HG03108 (cell line): ENCODE measurements around the gene CCDC148.

Source experiments
- ATAC-seq: cut with Tn5 transposase; IDR thresholded peaks from one replicate; pipeline ENCODE4 v1.9.1; 2021; ENCODE audit warnings: moderate library complexity; ENCODE audit not compliant: unreplicated experiment

The CCDC148 gene

DNA sequence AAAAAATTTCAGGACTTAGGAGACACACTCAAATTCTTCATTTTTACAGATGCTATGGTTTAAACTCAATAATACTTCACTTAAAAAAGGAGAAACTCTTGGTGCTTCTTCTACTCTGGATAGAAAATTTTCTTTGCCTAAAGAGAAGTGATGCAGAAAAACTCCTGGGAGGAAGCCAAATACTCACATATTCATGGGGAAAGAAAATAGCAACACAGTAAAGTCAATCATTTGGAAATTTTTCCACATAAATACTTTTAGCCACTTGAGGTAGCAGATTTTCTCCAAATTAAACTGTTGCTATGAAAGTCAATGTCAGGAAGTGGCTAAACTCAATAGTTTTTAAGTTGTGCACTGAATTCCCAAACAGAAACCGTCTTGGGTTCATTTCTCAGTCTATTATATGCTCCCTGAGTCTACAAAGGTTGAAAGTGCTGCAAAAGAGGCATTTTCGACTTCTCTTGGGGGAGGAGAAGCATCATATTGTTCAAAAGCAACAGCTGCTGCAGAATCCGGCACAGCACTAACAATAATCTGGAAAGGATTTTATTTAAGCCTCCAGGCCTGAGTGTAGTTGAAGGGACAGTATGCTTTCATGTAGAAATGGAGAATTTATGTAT is 273.8 kb downstream of the CCDC148 start:
- no peak for ATAC-seq

DNA sequence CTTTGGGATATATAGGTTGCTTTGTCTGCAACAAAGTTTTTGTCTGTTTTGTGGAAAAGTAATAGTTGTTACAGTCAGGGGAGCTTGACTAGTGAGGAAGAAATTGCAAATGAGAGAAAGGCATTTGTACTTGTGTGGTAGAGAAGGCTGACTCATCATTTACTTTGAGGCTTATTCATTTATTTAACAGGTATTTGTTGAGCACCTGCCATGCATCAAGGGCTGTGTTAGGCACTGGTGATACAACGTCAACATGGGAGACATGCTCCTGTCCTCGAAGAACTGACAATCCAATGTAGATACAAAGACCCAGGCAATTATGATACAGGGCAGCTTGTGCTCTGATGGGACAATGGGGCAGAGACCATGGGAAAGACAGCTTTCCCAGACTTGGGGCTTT is 275.4 kb downstream of the CCDC148 start:
- ATAC-seq = no peak

DNA sequence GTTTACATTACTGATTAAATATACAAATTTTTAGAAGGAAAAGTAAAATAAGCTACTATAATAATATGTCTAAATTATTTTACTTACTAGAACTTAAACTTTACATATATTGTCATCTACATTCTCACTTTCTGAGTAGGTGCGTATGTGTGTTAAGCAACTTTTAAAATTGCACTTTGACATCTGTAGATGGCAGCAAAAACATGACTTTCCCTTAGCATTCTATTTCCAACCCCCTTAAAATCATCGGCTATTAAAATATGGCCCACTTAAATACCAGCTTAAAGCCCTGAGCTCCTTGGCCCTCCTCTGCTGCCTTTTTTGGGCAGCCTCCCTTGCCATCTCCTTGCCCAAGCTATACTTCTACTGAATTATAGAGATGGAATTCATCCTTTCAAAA is 276.9 kb downstream of the CCDC148 start:
- ATAC-seq = no peak

DNA sequence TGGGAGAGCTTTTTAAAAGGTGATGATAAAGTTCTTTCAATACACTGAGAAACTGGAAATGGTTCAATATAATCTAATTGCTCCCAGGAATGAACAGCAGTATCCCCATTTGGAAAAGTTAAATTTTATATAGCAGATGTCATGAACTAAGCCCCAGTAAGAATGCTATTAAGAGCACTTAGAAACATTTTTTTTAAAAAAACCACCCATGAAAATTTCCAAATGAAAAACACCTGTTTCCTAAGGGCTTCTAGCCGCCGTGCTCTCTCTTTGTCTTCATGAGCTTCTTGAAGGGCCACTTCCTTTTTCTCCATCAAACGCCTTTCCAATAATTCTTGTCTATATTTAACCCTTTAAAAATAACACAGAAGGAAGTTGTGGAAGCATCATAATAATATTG is 277.9 kb downstream of the CCDC148 start:
- ATAC-seq = no peak

DNA sequence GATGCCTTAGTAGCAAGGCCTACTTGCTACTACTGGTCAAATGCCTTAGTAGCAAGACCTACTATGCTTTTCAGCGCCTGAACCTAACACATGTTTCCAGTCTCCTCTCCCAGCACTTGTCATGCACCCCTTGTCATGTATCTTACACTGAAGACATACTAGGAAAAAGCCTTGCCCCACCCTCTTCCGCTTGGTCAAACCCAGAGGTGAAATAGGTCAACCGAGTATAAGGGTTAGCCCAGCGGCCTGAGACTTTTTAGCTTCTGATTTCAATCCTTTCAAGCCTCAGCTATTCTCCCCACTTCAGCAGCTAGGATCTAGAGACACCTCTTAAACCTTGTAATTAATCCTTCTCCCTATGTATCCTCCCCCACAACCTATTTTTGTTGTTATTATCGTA is 281.6 kb downstream of the CCDC148 start:
- no peak for ATAC-seq

DNA sequence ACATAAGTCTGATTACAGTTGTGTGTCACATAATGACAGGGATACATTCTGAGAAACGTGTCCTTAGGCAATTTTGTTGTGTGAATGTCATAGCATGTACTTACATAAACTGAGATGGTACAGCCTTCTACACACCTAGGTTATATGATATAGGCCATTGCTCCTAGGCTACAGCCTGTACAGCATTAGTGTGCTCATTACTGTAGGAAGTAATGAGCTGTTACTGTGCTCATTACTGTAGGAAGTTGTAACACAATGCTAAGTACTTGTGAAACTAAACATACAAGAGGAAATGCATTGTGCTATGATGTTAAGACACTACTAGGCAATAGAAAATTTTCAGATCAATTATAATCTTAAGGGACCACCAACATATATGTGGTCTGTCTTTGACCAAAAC is 282.1 kb downstream of the CCDC148 start:
- ATAC-seq = no peak

DNA sequence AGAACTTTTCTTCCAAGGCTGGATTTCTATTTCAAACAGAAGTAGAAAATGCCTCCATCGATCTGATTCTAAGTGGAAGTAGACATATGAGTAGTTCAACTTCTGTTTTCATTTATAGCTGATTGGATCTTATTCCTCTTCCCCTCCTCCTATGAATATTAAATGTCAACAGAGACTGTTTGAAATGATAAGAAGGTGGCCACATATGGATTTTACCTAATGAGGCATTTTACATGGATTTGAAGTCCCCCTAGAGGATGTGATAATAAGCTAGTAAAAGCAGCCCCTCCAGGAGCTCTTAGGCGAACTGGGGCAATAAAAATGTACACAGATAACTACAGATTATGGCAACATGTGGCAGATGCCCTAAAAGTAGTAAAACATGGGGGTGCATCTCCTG is 283.8 kb downstream of the CCDC148 start:
- ATAC-seq = no peak

DNA sequence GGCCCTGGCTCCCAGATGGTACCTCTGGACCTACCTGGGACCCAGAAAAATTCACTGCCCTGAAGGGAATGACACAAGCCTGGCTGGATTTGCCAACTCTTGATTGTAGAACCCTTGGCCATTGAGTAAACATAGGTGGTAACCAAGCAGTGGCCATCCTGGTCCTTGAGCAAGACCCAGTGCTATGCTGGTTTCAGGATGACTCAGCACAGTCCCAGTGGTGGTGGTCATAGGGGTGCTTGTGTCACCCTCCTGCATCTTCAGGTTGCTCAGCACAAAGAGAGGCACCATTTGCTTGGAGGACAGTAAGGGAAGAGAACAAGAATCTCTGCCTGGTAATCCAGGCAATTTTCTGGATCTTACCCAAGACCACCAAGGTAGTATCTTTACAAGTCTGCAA is 302.0 kb downstream of the CCDC148 start:
- no peak for ATAC-seq

DNA sequence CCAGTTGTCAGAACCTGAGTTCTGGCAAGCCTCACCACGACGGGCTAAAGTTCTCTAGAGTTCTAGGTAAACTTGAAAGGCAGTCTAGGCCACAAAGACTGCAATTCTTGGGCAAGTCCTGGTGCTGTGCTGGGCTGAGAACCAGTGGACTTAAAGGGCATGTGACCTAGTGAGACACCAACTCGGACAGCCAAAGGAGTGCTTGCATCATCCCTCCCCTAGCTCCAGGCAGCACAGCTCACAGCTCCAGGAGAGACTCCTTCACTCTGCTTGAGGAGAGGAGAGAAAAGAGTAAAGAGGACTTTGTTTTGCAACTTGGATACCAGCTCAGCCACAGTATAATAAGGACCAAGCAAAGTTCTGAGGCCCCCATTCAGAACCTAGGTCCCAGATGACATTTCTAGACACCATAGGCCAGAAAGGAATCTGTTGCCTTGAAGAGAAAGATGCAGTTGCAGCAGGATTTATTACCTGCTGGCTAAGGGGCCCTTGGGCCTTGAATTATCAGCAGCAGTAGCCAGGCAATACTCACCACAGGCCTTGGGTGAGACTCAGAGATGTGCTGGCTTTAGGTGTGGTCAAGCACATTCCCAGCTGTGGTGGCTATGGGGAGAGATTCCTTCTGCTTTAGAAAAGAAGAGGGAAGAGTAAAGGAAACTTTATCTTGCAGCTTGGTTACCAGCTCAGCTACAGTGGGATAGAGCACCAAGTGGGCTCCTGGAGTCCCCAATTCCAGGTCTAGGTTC is 303.1 kb downstream of the CCDC148 start:
- ATAC-seq = no peak

DNA sequence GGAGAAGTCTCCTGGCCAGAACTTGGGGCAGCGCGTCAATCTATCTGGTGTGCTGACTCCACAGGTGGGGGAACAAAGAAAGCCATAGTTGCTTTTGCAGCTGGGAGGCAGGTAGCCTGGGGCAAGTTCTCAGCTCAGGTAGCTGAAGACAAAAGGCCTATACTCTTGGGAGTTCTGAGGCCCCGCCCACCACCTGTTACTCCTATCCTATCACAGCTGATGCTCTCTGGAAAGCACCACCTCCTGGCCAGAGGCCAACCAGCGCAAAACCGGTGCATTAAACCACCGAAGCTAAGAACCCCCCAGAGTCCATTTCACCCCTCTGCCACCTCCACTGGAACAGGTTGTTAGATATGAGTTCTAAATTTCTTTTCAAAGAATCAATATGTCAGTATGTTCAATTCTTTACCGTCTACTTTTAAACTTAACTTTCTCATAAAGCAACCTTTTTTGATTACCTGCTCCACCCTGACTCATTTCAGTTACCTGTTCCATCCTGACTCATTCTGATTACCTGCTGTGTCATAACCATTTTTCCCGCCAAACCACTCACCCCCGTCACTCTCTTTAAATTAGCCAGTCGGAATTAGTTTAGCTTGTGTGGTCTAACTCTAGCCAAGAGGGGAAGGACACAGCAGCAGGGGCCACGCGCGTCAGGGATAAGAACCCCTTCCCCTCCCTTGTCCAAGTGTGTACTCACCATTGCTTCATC is 311.5 kb downstream of the CCDC148 start:
- ATAC-seq = no peak

DNA sequence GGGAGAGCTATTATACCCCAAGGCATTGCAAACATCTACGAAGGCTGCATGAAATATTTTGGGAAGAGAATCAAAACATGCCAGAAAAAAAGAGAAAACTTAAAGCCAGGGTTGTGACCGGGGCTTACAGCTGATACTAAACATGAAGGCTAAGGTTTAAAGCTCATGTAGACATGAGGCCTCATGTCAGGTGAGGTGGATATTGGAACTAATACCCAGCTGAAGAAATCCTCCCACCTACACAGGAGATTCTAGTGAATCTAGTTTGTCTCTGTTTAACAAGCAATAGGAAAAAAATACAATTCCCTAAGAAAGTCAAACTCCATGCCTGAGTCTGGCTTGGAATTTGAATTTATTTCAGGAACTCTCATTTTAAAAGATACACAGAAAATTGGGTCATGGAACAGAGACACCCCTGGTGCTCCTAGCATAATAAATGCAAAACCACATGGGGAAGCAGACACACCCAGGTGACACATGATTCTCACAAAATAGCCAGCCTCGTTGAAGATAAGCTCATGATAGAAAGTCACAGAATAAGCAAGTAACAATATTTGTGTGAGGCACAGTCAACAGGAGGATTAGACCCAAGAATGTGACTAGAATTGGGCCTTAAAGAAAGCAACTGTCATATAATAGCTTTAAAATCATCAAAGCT is 312.7 kb downstream of the CCDC148 start:
- no peak for ATAC-seq

DNA sequence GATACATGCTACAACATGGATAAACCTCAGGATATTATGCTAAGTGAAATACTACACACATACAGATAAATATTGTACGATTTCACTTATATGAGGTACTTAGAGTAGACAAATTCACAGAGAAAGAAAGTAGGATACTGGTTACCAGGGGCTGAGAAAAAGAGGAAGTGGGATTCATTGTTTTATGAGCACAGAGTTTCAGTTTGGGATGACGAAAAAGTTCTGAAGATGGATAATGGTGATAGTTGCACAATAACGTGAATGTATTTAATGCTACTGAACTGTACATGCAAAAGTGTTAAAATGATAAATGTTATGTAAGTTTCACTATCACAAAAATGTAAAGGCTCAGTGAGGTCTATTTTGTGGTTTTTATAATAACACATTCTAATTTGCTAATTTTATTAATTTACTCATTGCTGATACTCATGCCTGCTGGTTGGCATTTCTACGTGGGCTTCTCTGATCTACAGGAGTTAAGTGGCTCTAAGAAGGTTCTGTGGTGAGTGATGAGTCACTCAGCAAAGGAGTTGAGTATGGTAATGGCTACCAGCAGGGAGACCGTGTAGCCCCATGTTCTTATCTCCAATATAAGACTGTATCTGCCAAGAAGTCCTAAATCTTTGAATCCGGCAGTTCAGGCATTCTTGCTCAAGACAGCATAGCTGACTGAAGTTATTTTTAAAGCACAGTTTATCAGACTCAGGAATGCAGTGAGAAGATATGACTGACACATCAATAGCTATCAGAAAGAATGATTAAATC is 313.8 kb downstream of the CCDC148 start:
- ATAC-seq = no peak

DNA sequence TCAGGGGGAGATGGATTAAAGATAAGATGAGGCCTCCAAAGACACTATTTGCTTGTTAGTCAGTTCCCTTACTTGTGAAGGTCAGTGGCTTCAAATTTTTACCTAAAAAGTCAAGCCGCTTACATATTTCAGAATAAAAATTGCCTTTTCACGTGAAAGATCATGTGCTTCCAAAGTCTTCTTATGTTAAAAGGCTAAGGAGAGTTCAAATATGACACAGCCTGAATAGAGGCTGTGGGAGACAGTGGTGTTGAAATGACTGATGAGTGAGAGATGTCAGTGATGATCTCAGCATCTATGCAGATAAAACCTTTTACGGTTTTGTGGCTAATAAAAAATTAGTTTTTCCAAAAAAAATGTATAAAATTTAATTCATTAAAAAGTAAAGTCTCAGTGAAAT is 314.4 kb downstream of the CCDC148 start:
- ATAC-seq = no peak

DNA sequence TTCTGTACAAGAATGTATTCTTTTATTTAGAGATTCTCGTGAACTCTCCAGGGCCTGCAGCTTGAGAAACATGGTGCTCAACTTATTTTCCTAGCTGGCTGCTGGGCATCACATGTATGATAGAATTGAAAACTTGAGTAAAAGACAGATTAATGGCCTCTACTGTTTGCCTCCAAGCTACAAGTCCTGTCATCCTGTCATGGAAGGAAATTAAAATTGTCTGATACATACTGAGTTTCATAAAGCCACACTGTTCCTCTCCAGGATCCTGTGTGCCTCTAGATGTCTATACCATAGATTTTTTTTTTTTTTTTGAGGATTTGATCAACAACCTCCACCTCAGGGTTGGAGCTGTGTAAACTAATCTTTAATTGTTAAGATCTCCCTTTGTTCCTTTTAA is 316.4 kb downstream of the CCDC148 start:
- ATAC-seq = no peak

DNA sequence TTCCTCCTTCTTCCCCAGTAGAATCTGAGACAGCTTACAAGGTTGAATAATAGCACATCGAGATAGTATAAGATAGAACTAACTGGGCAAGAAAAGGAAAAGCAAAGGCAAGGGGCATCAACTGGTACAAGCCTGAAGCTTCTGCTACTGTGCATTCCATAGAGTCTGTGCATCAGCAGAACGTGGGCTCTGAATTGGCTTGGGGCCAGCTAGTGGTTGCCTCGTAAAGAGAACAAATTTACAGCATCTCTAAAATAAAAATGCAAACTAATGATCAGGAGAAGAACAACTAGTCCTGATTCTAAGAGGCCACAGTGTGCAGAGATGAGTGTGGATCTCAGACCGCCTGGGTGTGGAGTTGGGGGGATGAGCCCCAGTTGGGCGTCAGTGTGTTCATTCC is 318.3 kb downstream of the CCDC148 start:
- no peak for ATAC-seq

DNA sequence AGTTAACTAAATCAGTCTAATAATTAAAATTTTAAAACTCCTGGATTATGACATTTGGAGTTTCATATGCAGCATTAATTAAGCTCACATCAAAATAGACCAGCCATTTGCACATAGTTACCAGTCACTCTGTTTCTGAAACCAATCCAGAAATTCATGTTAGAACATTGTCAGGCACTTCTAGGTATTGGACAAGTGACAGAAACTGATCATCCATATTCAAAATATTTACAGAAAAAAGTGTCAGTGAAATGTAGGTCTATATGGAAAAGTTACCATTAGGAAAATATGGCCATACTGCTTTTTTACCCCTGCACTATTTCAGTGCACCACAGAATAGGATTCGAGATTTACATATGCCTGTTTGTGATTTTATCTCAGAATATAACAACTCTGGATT is 321.5 kb downstream of the CCDC148 start:
- no peak for ATAC-seq

DNA sequence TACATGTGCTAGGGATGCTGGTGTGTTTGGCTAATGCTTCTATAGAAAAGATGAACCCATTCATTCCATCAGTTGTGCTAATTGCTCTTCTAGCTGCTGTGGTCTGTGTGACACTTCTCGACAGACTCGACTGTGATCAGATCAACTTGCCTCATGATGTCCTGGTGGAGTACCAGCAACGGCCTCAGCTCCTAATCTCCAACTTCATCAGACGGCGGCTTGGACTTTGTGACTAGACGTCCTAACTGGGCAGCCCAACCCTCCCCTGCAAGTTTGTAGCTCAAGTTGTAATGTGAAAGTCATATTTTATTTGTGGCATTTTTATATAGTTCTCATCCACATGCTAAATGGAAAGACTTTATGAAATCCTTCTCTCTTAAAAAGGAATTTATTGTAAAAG is 321.9 kb downstream of the CCDC148 start:
- ATAC-seq = no peak

DNA sequence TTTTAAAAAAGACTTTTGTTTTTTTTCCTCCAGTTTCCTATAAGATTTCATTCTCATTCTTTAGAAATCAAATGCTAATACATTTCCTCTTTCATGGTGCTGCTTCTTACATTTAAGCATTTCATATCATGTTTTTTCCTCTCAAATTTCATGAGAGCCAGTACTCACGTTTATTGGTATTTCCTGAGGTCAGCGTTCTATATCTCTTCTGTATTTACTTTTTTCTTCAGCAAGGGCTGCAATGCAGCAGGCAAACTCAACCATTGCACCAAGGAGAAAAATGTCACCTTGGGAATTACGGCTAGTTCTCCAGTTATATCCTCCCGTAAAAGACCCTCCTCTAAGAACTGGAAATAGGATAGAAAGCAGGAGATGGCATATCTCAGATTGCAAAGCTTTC is 322.5 kb downstream of the CCDC148 start:
- no peak for ATAC-seq

DNA sequence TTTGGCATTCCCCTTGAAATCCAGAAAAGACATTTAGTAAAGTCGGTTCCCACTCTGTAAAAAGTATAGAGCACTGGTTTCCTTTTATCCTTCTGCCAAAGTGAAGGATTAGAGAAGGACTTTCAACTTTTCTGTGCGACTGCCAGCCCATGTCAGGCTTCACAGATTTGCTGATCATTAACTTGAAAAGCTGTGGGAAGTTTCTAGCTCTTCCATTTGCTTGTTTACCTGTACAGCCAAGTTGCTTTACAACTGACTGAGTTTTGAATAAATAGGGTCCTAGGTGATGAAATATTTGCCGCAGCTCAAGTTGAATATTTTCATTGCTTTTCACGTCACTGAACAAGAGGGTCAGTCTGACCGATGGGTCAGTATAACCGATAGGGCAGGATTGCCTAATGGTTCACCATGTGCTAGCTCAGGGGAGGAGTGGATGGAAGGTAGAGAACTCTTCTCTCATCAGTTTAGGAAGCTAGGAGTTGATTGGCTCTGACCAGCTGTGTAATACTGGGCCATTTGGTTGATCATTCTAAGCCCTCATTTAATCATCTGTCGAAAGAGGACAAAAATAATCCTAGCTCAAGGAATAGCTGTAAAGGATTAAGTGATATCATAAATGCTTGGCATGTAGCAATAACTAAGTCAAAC is 324.5 kb downstream of the CCDC148 start:
- ATAC-seq = no peak

DNA sequence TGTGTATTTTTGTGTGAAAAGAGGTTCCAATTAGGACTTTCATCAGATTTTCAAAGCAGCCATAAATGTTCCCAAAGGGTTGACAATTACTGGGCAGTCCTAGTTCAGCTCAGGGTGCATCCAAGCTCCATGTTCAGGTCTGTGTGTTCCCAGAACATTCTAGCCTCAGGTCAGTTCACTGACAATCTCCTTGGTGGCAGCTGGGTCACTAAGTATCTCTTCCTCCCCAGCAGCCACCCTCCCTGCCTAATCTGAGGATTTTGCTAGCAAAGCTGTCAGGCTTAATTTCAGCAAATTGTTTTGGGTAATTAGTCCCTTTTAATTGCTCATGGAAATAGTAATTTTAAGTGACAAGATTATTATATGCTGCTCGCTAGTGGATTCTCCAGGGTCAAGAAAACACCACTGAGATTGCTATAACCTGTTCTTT is 325.1 kb downstream of the CCDC148 start:
- no peak for ATAC-seq
